Caco-2 (cell line): Measurements from ENCODE around the gene NACC1. TPM values are rescaled to one million over a fixed set of nuclear protein-coding genes. Genes with fewer than 3 reads are reported as not detected.

ENCODE experiments used
- BruUV-seq: library from RNA; stranded (reverse); fragments of 400-500 nt; replicated peaks from 2 replicates; lab custom pipeline; 2021; lab: Mats Ljungman, UMichigan
- CTCF ChIA-PET: fragments of 300-600 bp; sonication (Branson Sonifier 250); formaldehyde crosslinking; loops from one replicate; lab custom pipeline; 2022; ENCODE audit warnings: antibody characterized with exemption; lab: Charles Lee
- POLR2A ChIA-PET: fragments of 300-600 bp; sonication (Branson Sonifier 250); formaldehyde crosslinking; loops from one replicate; lab custom pipeline; 2022; ENCODE audit warnings: antibody characterized with exemption; lab: Charles Lee
- DNase-seq, 2 experiments: peaks; one replicate each; pipeline versions ENCODE4 v3.0.0 to v3.0.0-alpha.2; 2020 to 2022
- H3K27me3 ChIP-seq: replicated peaks from 2 replicates; pipeline ENCODE4 v1.6.0; 2011; ENCODE audit warnings: low read length; ENCODE audit not compliant: control insufficient read depth, insufficient read depth
- H3K36me3 ChIP-seq: 2 replicates; pipeline ENCODE4 v1.5.1; 2011; ENCODE audit warnings: low read length; ENCODE audit not compliant: control insufficient read depth, insufficient read depth
- H3K4me1 ChIP-seq: fragments of 250-450 bp; sonication (Bioruptor Pico); 2 replicates; pipeline ENCODE4 v1.5.1; 2020; ENCODE audit warnings: mild to moderate bottlenecking
- H3K4me3 ChIP-seq: 2 replicates; pipeline ENCODE4 v1.5.1; 2011; ENCODE audit warnings: low read depth, mild to moderate bottlenecking, control low read depth, low read length
- H3K9me3 ChIP-seq: fragments of 250-450 bp; sonication (Bioruptor Pico); 2 replicates; pipeline ENCODE4 v1.5.1; 2020; ENCODE audit warnings: mild to moderate bottlenecking, moderate library complexity
- H3K27ac Mint-ChIP-seq: one replicate; pipeline ENCODE4 v1.8.0; 2022; ENCODE audit warnings: mixed read lengths; ENCODE audit not compliant: unreplicated experiment
- H3K27me3 Mint-ChIP-seq: one replicate; pipeline ENCODE4 v1.8.0; 2022; ENCODE audit warnings: mixed read lengths; ENCODE audit not compliant: insufficient read depth, unreplicated experiment
- H3K36me3 Mint-ChIP-seq: one replicate; pipeline ENCODE4 v1.8.0; 2022; ENCODE audit warnings: mild to moderate bottlenecking, mixed read lengths; ENCODE audit not compliant: insufficient read depth, unreplicated experiment
- H3K4me1 Mint-ChIP-seq: one replicate; pipeline ENCODE4 v1.8.0; 2022; ENCODE audit warnings: low read depth, mixed read lengths; ENCODE audit not compliant: unreplicated experiment
- H3K4me3 Mint-ChIP-seq: one replicate; pipeline ENCODE4 v1.8.0; 2022; ENCODE audit warnings: mild to moderate bottlenecking, moderate library complexity, mixed read lengths; ENCODE audit not compliant: unreplicated experiment
- H3K9me3 Mint-ChIP-seq: one replicate; pipeline ENCODE4 v1.8.0; 2022; ENCODE audit warnings: mixed read lengths; ENCODE audit not compliant: unreplicated experiment
- intact Hi-C: fragments of 100-400 bp; cut with micrococcal nuclease; formaldehyde crosslinking; loops from one replicate; pipeline ENCODE4 v1.10.0; 2022; ENCODE audit not compliant: unreplicated experiment
- total RNA-seq: library from RNA; stranded (reverse); gene quantifications from 2 replicates; pipeline ENCODE4 v1.2.3, GENCODE V29; 2022
- TF ChIP-seq, protein P1 (sequence below), 2 experiments: fragments of 200-600 bp in 1 of 2; IDR thresholded peaks; 1 replicate in 1 of 2; 2 replicates in 1 of 2; pipeline versions ENCODE4 v1.5.1 to v1.8.0; 2011 to 2022; ENCODE audit warnings: antibody characterized with exemption in 1 of 2, control low read depth in 1 of 2, inconsistent platforms in 1 of 2, low read depth in 1 of 2, low read length in 1 of 2, mild to moderate bottlenecking in 1 of 2, moderate library complexity in 1 of 2; ENCODE audit not compliant: insufficient read depth in 1 of 2, severe bottlenecking in 1 of 2, unreplicated experiment in 1 of 2

NACC1 gene
- total RNA-seq, 1 experiment from 2014 or later, result 89.6 TPM

DNA sequence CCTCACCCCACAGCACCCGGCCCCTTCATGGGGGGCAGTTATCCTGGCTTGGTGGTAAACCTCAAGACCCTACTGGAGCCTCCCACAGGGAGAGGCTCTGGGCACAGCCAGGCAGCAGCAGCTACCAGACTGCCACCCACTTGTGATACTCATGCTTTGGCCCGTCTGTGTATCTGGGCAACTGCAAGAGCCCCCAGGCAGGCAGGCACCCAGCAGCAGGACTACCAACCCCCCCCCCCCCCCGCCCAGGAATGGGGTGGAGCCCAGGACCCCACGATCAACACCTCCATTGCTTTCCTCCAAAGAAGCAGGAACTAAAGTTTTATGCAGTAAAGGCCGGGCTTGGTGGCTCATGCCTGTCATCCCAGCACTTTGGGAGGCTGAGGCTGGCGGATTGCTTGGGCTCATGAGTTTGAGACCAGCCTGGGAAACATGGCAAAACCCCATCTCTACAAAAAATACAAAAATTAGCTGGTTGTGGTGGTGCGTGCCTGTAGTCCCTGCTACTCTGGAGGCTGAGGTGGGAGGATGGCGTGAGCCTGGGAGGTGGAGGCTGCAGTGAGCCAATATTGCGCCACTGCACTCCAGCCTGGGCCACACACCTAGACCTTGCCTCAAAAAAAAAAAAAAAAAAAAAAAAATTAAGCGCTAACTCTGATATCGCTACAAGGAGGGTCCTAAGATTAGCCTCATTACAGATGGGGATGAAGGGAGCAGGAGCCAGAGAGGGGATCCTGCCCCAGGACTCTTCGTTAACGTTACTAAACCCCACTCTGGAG lies 14.3 kb upstream of the NACC1 start:
- BruUV-seq, result no TSS peak
- intact Hi-C loops, result no loop called here
- Histone ChIP-seq H3K4me1 (peaks cover 11% of the 10 kb centered on the region), H3K9me3 (no peaks in the 10 kb centered on the region), H3K36me3 (no peaks in the 10 kb centered on the region), H3K4me3 (no peak overlapping the region), H3K27me3 (no peaks in the 10 kb centered on the region)
- POLR2A ChIA-PET, result no interaction called here
- Mint-ChIP-seq H3K27ac (no peak overlapping the region), H3K36me3 (peaks cover 15% of the 10 kb centered on the region), H3K4me3 (no peak overlapping the region), H3K27me3 (no peaks in the 10 kb centered on the region), H3K4me1 (no peaks in the 10 kb centered on the region), H3K9me3 (no peaks in the 10 kb centered on the region)
- TF ChIP-seq, protein P1, sequence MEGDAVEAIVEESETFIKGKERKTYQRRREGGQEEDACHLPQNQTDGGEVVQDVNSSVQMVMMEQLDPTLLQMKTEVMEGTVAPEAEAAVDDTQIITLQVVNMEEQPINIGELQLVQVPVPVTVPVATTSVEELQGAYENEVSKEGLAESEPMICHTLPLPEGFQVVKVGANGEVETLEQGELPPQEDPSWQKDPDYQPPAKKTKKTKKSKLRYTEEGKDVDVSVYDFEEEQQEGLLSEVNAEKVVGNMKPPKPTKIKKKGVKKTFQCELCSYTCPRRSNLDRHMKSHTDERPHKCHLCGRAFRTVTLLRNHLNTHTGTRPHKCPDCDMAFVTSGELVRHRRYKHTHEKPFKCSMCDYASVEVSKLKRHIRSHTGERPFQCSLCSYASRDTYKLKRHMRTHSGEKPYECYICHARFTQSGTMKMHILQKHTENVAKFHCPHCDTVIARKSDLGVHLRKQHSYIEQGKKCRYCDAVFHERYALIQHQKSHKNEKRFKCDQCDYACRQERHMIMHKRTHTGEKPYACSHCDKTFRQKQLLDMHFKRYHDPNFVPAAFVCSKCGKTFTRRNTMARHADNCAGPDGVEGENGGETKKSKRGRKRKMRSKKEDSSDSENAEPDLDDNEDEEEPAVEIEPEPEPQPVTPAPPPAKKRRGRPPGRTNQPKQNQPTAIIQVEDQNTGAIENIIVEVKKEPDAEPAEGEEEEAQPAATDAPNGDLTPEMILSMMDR (IDR thresholded peaks at IDR 0.05; ENCODE audit: insufficient read depth in 1 of 2, low read depth in 1 of 2, low read length in 1 of 2, severe bottlenecking in 1 of 2, unreplicated experiment in 1 of 2), result no peak
- CTCF ChIA-PET, result interaction anchor here (0.6 to 1.3 kb wide), 2 partner anchors 126 to 664 kb away, joined by 3 to 4 read pairs; no protein-coding TSS in a partner anchor
- DNase-seq, result no peak

- Mint-ChIP-seq H3K27me3 (no peaks in the 10 kb centered on the region), H3K36me3 (peaks cover 19% of the 10 kb centered on the region), H3K4me1 (no peaks in the 10 kb centered on the region), H3K27ac (no peak overlapping the region), H3K4me3 (no peak overlapping the region), H3K9me3 (no peaks in the 10 kb centered on the region)
- no peak for DNase-seq
- CTCF ChIA-PET, result interaction anchor here (0.6 to 1.3 kb wide), 2 partner anchors 127 to 664 kb away, joined by 3 to 4 read pairs; no protein-coding TSS in a partner anchor
- Histone ChIP-seq H3K4me3 (no peak overlapping the region), H3K9me3 (no peaks in the 10 kb centered on the region), H3K4me1 (peaks cover 11% of the 10 kb centered on the region), H3K36me3 (no peaks in the 10 kb centered on the region), H3K27me3 (no peaks in the 10 kb centered on the region)
- POLR2A ChIA-PET, result no interaction called here
- TF ChIP-seq, protein P1 (IDR thresholded peaks at IDR 0.05; ENCODE audit: insufficient read depth in 1 of 2, low read depth in 1 of 2, low read length in 1 of 2, severe bottlenecking in 1 of 2, unreplicated experiment in 1 of 2), result no peak
- no TSS peak for BruUV-seq
- intact Hi-C loops, result no loop called here
Measured at GRCh38 chr19:13104360-13104847, 13.7 kb upstream of the NACC1 start.

- Histone ChIP-seq H3K36me3 (no peaks in the 10 kb centered on the region), H3K4me1 (peaks cover 11% of the 10 kb centered on the region), H3K4me3 (no peak overlapping the region), H3K27me3 (no peaks in the 10 kb centered on the region), H3K9me3 (no peaks in the 10 kb centered on the region)
- BruUV-seq, result no TSS peak
- TF ChIP-seq, protein P1 (IDR thresholded peaks at IDR 0.05; ENCODE audit: insufficient read depth in 1 of 2, low read depth in 1 of 2, low read length in 1 of 2, severe bottlenecking in 1 of 2, unreplicated experiment in 1 of 2), result no peak
- Mint-ChIP-seq H3K4me3 (no peak overlapping the region), H3K27me3 (no peaks in the 10 kb centered on the region), H3K36me3 (peaks cover 21% of the 10 kb centered on the region), H3K27ac (no peak overlapping the region), H3K4me1 (no peaks in the 10 kb centered on the region), H3K9me3 (no peaks in the 10 kb centered on the region)
- ChIA-PET CTCF (interaction anchor here (1.3 kb wide), 1 partner anchor 128 kb away, joined by 4 read pairs; no protein-coding TSS in a partner anchor), POLR2A (no interaction called here)
- no peak for DNase-seq
- intact Hi-C loops, result no loop called here
Measured at GRCh38 chr19:13104848-13105711, 13.0 kb upstream of the NACC1 start.
